KMS-11 (cell line): Measurements from ENCODE around the gene IL18R1.

Experiments
- H2AFZ ChIP-seq: fragments of 200-600 bp; sonication (generic); 2 replicates; pipeline ENCODE4 v1.6.1; 2016; ENCODE audit warnings: antibody characterized with exemption, mixed run types, low read depth
- H3K27ac ChIP-seq: fragments of 200-600 bp; sonication (generic); 2 replicates; pipeline ENCODE4 v1.6.1; 2016; ENCODE audit warnings: mild to moderate bottlenecking, mixed run types
- H3K27me3 ChIP-seq: fragments of 200-600 bp; sonication (generic); 2 replicates; pipeline ENCODE4 v1.6.1; 2017; ENCODE audit warnings: mild to moderate bottlenecking, low read depth, mixed run types, moderate library complexity; ENCODE audit not compliant: insufficient read depth
- H3K36me3 ChIP-seq: fragments of 200-600 bp; sonication (generic); 2 replicates; pipeline ENCODE4 v1.6.1; 2017; ENCODE audit warnings: mild to moderate bottlenecking, mixed run types; ENCODE audit not compliant: insufficient read depth
- H3K4me1 ChIP-seq: fragments of 200-600 bp; sonication (generic); 2 replicates; pipeline ENCODE4 v1.6.1; 2016; ENCODE audit warnings: mild to moderate bottlenecking, low read depth, mixed run types; ENCODE audit not compliant: poor library complexity, severe bottlenecking
- H3K4me2 ChIP-seq: fragments of 200-600 bp; sonication (generic); 2 replicates; pipeline ENCODE4 v1.7.0; 2016; ENCODE audit warnings: mild to moderate bottlenecking, mixed run types
- H3K4me3 ChIP-seq: fragments of 200-600 bp; sonication (generic); IDR thresholded peaks from 2 replicates; pipeline ENCODE4 v1.6.1; 2017; ENCODE audit warnings: low read depth, low read length, mixed read lengths; ENCODE audit not compliant: insufficient read depth
- H3K79me2 ChIP-seq: fragments of 200-600 bp; sonication (generic); 2 replicates; pipeline ENCODE4 v1.6.1; 2016; ENCODE audit warnings: low read depth, mixed run types; ENCODE audit not compliant: insufficient read depth
- H3K9ac ChIP-seq: fragments of 200-600 bp; sonication (generic); 2 replicates; pipeline ENCODE4 v1.6.1; 2016; ENCODE audit warnings: mild to moderate bottlenecking, mixed run types
- H4K20me1 ChIP-seq: fragments of 200-600 bp; sonication (generic); 2 replicates; pipeline ENCODE4 v1.6.1; 2016; ENCODE audit warnings: mild to moderate bottlenecking, mixed run types; ENCODE audit not compliant: insufficient read depth
- TF ChIP-seq, protein P1 (sequence below): fragments of 200-600 bp; sonication (generic); conservative IDR thresholded peaks from 2 replicates; pipeline ENCODE4 v1.6.1; 2017; ENCODE audit warnings: low read depth, mild to moderate bottlenecking, antibody characterized with exemption, low read length, moderate library complexity, mixed read lengths

The IL18R1 gene

DNA sequence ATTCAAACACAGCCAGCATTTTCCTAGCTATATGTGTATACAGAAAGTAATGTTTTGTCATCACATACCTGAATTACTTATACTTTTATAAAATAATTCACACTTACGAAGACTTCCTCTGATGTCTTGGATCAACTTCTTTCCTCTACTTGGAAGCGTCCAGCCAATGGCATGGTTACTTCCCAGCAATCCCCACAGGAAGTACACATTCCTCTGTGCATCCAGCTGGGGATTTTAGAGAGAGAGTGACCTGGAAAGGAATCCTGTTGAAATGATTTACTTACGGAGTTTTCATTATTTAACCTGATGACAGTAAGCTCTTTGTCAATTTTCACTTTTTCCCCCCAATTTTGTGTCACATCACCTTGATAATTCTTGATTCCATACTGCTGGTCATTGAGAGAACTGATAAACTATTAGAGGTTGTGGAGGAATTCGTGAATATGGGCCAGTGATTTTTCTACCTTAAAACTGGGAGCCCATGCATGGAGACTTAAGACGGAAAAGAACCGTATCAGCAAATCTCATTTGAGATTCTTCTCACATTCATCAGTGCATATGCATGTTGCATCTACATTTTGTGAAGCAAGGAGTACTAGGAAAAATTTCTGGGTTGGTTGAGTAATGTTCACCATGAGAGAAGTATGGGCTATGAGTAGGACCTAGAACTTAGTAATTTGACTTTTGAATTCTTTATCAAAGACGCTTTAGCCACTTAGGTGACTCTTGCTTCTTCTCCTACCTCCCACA lies 9.0 kb upstream of the IL18R1 start:
- H3K4me1 ChIP-seq, result no peaks in the 10 kb centered on the region
- no peak overlapping the region for H3K27ac ChIP-seq
- no peak overlapping the region for H3K4me3 ChIP-seq
- H3K36me3 ChIP-seq, result no peaks in the 10 kb centered on the region
- no peaks in the 10 kb centered on the region for H4K20me1 ChIP-seq
- H2AFZ ChIP-seq, result no peak overlapping the region
- no peak overlapping the region for H3K9ac ChIP-seq
- H3K27me3 ChIP-seq, result no peaks in the 10 kb centered on the region
- TF ChIP-seq, protein P1, sequence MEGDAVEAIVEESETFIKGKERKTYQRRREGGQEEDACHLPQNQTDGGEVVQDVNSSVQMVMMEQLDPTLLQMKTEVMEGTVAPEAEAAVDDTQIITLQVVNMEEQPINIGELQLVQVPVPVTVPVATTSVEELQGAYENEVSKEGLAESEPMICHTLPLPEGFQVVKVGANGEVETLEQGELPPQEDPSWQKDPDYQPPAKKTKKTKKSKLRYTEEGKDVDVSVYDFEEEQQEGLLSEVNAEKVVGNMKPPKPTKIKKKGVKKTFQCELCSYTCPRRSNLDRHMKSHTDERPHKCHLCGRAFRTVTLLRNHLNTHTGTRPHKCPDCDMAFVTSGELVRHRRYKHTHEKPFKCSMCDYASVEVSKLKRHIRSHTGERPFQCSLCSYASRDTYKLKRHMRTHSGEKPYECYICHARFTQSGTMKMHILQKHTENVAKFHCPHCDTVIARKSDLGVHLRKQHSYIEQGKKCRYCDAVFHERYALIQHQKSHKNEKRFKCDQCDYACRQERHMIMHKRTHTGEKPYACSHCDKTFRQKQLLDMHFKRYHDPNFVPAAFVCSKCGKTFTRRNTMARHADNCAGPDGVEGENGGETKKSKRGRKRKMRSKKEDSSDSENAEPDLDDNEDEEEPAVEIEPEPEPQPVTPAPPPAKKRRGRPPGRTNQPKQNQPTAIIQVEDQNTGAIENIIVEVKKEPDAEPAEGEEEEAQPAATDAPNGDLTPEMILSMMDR, result no peak
- no peaks in the 10 kb centered on the region for H3K79me2 ChIP-seq
- H3K4me2 ChIP-seq, result no peak overlapping the region

DNA sequence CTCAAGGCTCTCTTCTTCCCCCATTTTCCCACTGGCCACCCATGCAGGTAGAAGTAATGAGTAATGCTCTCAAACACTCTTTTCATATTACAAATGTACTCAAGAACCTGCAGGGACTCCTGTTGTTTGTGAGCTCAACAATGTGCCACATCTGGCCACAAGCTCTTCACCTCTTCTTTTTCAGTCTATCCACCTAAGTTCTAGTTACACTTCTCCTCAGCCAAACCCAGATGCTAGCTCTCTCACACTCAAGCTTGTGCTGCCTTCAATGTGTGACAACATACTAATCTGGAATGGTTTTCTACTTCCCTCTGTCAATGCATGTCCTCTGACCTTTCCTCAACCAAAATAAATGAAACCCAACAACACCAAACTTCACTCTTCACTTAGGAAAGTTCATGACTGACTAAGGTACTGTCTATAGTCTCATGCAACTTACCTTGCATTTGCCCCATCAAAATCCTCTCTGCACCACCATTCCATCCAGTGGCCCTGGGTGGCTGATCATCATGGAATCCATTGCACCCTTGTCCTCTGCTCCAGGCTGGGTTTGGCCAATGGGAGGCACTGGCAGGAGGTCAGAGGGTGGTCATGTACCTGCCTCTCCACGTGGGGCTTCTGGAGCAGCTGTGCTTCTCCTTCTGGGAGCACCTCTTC lies 5.3 kb upstream of the IL18R1 start:
- H3K4me2 ChIP-seq, result no peak overlapping the region
- H2AFZ ChIP-seq, result no peak overlapping the region
- H3K9ac ChIP-seq, result no peak overlapping the region
- H4K20me1 ChIP-seq, result no peaks in the 10 kb centered on the region
- no peaks in the 10 kb centered on the region for H3K27me3 ChIP-seq
- H3K79me2 ChIP-seq, result no peaks in the 10 kb centered on the region
- no peaks in the 10 kb centered on the region for H3K36me3 ChIP-seq
- no peak overlapping the region for H3K4me3 ChIP-seq
- no peak overlapping the region for H3K27ac ChIP-seq
- TF ChIP-seq, protein P1, result no peak
- peaks cover 6% of the 10 kb centered on the region for H3K4me1 ChIP-seq

DNA sequence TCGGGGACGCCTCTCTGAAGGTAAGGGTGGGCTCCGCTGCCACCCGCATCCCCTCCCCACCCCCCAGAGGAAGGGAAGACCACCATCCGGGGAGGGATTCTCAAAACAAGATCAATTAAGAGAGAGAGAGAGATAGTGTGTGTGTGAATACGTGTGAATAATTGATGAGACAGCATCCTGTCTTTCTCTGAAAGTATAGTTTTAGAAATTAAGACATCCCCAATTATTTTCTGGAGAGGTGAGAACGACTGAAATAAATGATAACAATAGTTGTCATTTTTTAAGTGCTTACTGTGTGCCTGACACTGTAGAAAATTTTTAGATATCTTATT lies 751 bp downstream of the IL18R1 start:
- H2AFZ ChIP-seq, result peak overlapping the region; percentile 75
- peak overlapping the region; percentile 47; the same call in 1 of the 2 replicates for H3K4me2 ChIP-seq
- no peak overlapping the region for H3K27ac ChIP-seq
- no peak overlapping the region; the same call in 1 of the 2 replicates for H3K9ac ChIP-seq
- H3K4me1 ChIP-seq, result peaks cover 8% of the 10 kb centered on the region
- no peaks in the 10 kb centered on the region for H4K20me1 ChIP-seq
- no peaks in the 10 kb centered on the region for H3K79me2 ChIP-seq
- TF ChIP-seq, protein P1, result no peak
- H3K4me3 ChIP-seq, result peak overlapping the region; percentile 41
- no peaks in the 10 kb centered on the region for H3K27me3 ChIP-seq
- H3K36me3 ChIP-seq, result no peaks in the 10 kb centered on the region

DNA sequence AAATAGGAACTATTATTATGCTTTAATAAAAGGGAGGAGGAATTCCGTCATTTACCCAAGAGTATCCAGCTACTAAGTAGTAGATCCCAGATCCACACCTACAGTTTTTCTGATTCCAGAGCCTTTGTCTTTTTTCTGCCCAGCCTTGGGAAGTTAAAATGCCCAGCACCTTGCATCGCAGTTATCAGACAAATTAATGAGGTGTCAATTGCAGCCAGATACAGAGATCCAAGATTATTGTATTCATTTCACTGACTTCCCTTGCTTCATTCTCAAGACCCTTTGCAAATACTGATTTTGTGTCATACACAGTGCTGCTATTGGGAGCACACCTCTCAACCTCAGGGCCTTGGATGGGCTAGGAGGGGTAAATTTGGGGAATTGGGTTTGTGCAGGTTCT lies 1.1 kb downstream of the IL18R1 start:
- Histone ChIP-seq H3K4me3 (no peak overlapping the region), H3K4me2 (no peak overlapping the region), H2AFZ (no peak overlapping the region)

More for the DNA sequence above, 1.1 kb downstream of the IL18R1 start:
- H3K79me2 ChIP-seq, result no peaks in the 10 kb centered on the region
- no peaks in the 10 kb centered on the region for H3K27me3 ChIP-seq
- H3K36me3 ChIP-seq, result no peaks in the 10 kb centered on the region
- H4K20me1 ChIP-seq, result no peaks in the 10 kb centered on the region
- H3K4me1 ChIP-seq, result peaks cover 8% of the 10 kb centered on the region
- no peak overlapping the region for H3K27ac ChIP-seq
- TF ChIP-seq, protein P1, result no peak
- H3K9ac ChIP-seq, result no peak overlapping the region
